NCI-H1436 treated with DMSO at 0.1 percent for 48 hours (cell line): Measurements from ENCODE around the gene SRRM3.
"Not testable (repeated sequence)": the region's sequence is repeated elsewhere in the genome, so short reads cannot be mapped to it uniquely, and the experiment has no call there.

Experiments
- DNase-seq: peaks from one replicate; lab custom pipeline; 2025; lab: John Stamatoyannopoulos, UW

SRRM3 gene, protein sequence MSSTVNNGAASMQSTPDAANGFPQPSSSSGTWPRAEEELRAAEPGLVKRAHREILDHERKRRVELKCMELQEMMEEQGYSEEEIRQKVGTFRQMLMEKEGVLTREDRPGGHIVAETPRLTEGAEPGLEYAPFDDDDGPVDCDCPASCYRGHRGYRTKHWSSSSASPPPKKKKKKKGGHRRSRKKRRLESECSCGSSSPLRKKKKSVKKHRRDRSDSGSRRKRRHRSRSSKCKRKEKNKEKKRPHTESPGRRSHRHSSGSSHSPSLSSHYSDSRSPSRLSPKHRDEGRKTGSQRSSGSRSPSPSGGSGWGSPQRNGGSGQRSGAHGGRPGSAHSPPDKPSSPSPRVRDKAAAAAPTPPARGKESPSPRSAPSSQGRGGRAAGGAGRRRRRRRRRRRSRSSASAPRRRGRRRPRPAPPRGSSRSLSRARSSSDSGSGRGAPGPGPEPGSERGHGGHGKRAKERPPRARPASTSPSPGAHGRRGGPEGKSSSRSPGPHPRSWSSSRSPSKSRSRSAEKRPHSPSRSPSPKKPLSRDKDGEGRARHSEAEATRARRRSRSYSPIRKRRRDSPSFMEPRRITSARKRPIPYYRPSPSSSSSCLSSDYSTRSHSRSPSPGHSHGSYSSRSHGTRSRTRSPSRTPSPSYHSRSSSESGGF

DNA sequence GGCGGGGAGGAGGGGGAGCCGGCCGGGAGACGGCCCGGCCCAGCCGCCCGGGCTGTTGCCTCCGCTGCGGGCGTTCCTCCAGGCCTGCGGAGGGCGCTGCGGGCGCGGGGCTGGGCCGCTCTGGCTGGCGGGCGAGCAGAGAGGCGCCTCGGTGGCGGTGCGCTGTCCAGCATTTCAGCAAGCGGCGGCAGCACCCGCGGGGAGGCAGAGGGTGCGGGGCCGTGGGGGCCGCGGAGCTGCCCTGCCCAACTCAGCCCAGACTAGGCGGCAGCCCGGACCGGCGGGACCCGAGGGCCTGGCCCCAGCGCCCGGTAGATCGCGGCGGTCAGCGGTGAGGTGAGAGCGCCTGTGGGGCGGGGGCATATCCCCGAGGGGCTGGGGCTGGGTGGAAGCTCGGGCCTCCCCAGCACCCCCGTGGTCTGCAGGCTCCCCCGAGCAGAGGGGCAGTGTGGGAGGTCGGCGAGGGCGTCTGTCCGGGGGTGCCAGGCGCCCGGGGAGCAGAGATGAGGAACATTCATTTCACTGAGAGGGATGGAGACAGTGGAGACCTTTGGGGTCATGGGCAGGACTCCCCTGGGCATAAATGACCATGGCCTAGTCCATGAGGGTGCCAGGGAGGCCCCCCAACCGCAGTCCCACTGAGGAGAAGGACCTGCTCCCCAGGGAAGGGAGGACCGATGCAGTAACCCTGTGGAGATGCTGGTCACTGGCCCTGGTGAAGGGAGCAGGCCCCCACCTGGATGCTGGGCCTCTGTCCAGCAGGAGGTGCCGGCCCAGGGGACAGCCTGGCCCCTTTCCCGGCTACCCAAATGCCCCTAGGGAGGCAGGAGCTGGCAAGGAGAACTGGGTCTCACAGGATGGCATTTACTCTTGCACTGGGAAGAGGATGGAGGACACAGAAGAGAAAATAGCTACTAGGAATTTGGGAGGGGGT lies at the start of gene SRRM3:
Gene SRRM3, plus strand, starts transcription at position 165 of the 934 bp plus-strand sequence. CDS start 33,171 bp downstream, outside the sequence.
- DNase-seq: peak; percentile 5

DNA sequence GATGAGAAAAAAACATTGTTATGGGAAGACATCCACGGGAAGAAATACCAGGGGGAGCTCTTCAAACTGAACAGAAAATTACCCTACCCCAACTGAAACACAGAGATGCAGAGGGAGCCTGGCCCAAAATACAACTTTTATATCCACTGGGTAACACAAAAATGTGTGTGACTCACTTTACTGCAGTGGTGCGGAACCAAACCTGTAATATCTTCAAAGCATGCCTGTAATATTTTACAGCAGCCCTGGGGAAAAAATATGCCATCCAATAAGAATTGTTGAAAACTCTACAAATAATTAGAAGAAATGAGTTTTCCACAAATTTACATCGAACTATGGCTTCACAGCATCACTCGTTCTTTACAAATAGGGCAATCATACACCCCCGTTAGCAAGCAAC lies 49.8 kb upstream of the SRRM3 start:
- no peak for DNase-seq

DNA sequence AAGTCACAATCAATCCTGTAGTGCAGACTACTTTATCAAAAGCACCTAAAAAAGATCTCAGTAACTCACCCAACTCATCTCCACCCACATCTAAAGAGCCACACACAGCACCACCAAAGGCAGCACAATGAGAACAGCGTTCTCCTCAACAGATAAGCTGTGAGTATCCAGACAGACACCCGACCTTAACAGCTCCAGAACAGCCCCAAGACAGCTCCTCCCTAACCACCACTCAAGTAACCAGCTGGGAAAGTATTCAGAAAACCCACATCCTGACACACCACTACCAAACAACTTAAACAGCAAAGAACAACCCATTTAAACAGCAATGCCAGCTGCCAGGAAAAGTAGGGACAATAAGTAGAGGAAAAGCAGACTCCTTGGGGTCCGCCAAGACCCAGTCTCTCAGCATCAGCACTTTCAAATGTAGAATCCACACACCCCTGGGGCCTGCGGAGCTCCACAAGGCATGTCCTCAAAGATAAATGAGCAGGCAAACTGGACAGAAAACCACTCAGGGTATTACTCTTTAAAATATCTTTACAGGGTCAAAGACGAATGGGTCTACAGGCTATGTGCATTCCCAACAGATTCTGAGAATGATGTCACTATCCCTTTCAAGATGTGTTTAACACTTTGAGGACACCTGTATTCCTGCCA lies 48.0 kb upstream of the SRRM3 start:
- not testable (repeated sequence) for DNase-seq

DNA sequence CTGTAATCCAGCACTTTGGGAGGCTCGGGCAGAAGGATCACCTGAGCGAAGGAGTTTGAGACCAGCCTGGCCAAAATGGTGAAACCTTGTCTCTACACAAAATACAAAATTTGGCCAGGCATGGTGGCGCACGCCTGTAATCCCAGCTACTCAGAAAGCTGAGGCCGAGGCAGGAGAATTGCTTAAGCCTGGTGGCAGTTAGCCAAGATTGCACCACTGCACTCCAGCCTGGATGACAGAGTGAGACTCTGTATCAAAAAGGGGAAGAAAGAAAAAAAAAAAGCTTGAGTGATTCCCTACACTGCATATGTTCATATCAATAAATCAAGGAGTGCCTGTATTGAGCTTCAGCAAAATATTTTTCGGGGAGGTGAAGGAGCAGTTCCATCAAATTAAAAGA lies 45.8 kb upstream of the SRRM3 start:
- no peak for DNase-seq

DNA sequence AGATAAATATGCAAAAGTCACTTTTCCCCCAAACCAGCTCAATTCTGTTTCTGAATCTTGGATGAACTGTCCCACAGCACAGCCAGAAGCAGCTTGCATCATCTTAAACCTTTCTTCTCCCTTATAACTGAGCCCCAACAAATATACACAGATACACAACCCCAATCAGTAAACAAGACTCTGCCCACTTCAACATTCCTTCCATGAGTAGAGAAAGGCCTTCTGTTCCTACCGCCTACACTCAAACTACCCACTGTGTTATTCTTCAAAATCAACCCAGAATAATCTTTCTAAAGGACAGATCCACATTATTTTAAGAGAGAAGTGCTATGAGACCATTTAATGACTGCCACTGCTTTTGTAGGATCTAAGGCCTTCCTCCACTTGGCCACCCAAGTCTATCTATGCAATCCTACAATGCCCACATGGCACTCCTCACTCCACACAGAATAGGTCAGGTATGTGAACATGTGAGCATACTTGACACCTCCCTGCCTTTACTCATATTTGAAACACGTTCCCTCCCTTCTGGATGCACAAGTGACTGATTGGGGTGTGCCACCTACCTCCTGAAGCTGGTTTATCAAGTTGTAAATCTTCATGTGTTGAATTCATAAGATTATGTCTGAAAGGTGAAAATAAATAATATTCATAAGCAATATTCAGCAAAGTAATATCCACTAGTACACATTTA lies 44.6 kb upstream of the SRRM3 start:
- DNase-seq: not testable (repeated sequence)

DNA sequence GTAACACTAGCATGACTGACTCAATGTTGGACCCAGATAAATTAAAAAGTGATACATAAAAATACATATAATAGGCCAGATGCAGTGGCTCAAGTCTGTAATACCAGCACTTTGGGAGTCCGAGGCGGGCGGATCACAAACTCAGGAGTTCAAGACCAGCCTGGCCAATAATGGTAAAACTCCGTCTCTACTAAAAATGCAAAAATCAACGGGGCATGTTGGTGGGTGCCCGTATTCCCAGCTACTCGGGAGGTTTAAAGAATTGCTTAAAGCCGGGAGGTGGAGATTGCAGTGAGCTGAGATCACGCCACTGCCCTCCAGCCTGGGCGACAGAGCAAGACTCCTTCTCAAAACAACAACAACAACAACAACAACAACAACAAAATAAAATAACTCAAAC lies 43.3 kb upstream of the SRRM3 start:
- DNase-seq: not testable (repeated sequence)

DNA sequence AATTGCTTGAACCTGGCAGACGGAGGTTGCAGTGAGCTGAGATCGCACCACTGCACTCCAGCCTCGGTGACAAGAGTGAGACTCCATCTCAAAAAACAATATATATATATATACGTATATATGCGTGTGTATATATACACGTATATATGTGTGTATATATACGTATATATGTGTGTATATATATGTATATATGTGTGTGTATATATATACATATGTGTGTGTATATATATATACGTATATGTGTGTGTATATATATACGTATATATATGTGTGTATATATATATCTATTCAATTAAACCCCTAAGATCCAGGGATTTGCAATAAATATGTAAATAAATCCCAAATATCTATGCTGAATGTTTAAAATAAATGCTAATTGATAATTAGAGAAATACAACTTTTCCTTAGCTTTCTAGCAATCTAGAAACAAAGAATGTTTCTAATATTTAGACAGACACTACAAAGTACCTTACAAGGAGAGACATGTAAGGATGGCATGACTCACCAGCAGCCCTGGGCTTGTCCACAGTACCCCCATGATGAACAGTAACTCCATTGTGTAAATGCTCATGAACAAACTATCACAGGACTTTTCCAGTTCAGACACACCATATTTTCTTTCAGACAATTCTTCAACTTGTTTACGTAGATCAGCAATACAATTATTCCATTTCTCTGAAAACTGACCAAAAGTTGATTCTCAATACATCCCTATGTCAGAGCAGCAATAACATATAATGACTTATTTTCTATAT lies 39.1 kb upstream of the SRRM3 start:
- not testable (repeated sequence) for DNase-seq

DNA sequence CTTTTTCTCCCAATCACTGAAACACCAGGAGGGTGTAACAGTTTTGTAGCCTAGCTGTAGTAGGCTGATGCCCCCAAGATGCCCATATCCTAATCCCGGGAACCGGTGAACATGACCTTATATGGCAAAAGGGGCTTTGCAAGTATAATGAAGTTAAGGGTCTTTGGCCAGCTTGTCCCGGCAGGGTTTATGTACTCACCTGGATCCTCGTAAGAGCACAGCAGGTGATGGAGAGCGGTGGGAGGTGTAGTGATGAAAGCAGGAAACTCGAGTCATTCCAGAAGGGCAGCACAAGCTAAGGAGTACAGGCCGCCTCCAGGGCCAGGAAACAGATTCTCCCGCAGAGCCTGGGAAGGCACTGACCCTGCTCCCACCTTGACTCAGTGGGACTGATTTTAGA lies 37.9 kb upstream of the SRRM3 start:
- DNase-seq: not testable (repeated sequence)

DNA sequence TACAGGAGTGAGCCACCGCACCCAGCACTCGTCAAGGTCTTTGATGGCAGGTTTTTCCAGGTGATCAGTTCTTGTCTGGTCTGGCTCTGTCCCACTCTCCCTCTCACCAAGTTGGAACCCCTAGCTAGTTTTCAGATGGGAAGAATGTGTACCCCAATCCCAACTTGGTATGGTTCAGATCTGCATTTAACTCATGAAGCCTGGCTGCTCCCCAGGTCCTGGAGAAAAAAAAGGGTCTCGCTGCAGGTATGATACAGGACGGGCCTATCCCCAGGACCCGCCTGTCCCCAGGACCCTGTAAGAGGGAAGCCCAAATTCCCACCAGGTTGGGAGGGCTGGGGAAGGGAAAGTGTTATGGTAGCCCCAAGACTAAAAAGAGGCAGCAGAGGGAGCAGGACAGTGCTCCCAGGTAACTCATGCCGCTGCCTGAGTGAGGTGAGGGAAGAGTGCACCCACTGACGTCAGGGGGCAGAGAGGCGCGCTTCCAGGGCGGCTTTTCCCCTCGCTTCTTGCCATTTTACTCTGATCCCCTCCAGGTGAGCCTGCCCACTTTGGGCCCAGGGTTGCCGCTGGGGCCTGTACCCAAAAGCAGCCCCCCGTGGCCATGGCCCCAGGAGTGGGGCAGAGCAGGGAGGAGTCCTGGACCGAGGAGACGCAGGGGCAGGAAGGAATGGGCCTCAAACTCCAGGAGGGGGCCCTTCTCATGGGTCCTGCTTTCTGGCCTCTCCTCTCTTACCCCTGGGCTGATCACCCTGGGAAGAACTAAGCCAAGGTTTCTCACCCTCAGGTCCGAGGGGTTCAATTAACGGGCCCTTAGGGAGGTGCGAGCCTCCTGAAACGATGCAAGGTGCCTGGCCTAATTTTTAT lies 36.4 kb upstream of the SRRM3 start:
- no peak for DNase-seq

DNA sequence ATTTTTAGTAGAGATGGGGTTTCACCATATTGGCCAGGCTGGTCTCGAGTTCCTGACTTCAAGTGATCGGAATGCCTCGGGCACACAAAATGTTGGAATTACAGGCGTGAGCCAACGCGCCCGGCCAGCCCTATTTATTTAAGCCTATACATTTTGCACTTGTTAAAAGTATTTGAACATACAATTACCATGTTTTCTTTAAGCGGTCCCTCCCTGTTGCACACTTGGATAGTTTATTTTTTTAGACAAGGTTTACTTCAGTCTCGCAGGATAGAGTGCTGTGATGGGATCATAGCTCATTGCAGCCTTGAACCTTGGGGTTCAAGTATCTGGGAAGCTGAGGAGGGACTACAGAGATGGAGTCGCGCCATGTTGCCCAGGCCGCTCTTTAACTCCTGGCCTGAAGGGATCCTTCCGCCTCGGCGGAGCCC lies 35.7 kb upstream of the SRRM3 start:
- no peak for DNase-seq

DNA sequence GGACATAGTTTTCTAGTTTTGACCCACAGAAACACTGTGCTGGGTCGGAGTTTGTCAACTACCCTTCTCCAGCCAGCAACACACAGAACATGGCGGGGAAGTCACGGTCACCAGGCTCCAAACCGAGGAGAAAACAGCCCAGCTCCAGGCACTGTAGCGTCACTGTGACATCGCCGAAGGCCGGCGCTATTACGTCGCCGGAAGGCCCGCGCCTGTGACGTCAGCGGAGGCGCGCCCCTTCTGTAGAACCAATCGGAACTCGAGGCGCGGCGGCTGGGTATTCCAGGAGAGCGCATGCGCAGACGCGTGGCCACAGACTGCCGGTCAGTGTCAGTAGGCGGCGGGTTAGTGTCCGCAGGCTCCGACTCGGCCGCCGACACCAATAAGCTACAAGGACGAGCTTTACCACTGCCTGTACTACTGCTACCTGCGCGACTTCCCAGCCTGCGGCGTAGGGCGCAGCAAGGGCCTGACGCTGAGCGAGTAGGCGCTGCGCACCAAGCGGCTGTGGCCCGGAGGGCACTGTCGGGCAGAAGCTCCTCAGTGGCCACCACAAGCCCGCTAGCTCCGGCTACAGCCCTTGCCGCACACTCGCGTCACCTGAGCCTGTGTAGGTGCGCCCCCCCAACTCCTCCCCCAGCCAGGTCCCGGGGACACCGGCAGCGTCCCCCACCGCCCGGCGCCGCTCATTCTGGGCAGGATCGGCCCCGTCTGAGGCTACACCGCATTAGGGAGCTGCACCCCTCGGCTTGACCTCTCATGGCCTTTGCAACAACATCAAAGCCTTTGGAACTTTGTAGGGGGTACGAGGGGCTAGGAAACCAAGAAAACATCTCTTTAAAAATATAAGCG lies 35.1 kb upstream of the SRRM3 start:
- peak; percentile 78 for DNase-seq

DNA sequence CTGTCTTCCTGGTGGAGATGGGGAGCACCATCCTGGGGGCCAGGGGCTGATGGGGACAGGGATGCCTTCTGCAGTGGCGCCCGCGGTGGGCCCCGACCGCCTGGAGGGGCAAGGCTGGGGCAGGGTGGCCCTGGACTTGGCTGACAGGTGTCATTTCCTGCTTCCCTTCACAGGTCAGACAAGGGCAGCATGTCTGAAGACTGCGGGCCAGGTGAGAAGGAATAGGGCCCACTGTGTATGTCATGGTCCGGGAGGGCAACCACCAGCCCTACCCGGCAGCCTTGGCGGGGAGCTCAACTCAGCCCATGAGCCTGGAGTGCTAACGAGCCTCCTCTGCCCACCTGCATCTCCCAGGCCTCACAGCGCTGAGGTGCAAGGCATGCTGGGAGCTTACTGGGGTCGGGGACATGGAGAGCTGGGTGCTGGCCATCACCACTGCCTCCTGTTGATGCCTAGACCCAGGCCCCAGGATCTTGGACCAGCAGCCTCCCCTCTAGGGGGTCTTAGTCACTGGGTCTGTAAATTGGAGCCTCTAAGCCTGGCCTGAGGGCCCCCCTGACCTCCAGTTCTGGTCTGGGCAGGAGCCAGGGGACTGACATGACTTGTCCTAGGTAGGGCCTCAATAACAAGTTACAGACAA lies 28.0 kb upstream of the SRRM3 start:
- DNase-seq: no peak

DNA sequence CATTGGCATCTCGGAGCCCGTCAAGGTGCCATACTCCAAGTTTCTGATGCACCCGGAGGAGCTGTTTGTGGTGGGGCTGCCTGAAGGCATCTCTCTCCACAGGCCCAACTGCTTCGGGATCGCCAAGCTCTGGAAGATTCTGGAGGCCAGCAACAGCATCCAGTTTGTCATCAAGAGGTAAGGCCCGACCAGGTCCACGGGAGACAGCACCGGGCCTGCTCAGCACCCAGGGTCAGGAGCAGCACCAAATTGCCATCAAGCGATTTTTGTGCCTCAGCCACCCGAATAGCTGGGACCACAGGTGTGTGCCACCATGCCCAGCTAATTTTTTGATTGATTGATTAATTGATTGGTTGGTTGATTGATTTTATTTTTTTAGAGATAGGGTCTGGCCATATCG lies 24.7 kb upstream of the SRRM3 start:
- not testable (repeated sequence) for DNase-seq

DNA sequence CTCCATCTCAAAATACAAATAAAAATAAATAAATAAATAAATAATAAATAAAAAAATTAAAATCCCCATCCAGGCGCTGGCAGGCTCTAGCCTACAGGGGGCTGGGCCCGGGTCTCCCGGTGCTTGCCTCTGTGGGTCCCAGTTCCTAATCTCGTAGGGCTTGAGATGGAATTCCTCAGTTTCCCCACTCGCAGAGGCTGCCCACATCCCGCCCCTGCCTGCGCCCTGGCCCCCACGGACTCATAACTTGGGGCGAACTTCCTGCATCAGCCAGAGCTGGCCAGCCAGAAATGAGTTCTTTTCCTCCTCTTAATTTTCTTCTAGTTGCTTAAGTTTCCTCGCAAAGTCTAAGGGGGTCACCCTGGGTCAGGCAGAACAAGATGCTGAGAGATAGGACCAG lies 22.0 kb upstream of the SRRM3 start:
- no peak for DNase-seq

DNA sequence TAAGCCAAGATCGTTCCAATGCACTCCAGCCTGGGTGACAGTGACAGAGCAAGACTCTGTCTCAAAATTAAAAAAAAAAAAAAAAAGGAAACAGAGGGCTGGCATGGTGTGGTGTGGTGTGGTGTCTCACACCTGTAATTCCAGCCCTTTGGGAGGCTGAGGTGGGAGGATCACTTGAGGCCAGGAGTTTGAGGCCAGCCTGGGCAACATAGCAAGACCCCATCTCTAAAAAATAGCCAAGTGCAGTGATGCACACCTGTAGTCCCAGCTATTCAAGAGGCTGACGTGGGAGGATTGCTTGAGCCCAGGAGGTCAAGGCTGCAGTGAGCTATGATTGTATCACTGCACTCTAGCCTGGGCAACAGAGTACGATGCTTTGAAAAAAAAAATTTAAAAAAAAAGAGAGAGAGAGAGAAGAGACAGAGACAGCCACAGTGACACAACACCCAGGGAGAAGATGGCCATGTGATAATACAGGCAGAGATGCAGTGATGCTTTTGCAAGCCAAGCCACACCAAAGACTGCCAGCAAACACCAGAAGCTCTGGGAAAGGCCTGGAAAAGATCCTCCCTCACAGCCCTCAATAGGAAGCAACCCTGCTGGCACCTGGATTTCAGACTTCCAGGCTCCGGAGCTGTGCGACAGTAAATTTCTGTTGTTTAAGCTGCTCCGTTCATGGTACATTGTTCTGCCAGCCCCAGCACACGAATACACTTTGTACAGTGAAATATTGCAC lies 19.3 kb upstream of the SRRM3 start:
- DNase-seq: no peak

DNA sequence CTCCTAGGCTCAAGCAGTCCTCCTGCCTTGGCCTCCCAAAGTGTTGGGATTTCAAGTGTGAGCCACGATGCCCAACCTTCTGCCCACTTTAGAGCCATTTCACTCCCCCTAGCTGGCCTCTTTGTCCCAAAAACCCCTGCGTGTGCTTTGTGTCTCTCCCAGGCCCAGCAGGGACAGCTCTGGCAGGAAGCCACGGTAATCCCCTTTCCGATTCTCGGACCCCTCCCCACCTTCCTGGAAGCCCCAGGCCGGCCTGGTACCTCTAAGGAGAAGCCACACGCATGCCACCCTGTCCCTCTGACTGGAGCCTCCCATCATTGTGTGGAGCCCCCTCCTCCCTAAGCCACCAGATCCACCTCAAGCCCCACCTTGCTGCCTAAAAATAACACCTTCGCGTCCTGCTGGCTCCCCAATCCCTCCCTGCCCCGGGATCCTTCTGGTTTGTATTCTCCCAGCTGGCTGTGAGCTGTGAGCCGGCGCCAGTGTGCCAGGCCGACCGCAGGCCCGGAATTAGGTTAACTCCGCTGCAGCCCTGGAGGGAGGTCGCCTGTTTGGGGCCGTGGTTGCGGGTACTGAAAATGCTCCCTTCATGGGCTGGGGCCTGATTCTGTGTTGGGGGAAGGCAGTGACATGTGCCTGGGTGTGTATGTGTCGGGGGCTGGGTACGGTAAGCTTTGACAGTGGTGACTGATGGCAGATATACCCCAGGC lies 16.4 kb upstream of the SRRM3 start:
- no peak for DNase-seq

DNA sequence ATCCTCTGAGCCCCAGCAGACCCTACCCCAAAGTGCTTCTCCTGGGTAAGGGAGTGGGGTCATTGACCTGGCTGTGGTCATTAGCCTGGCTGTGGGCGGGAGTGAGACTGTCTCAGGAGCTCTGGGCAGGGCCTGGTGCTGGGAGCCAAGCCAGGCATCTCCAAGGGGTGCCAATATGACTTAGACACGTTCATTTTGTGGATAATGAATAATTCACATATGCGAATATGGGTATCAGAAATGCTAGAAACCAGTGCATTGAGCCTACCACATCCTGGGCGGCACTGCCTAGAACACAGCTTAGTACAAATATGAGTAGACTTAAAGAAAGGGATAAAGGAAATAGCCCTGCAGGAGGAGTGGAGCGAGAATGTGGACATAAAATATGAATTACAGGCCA lies 14.4 kb upstream of the SRRM3 start:
- DNase-seq: no peak
